H9 (cell line): ENCODE results near the gene BEND4. TPM values are rescaled to one million over a fixed set of nuclear protein-coding genes. Genes with fewer than 3 reads are reported as not detected.

Experiments used
- DNase-seq: peaks from one replicate; pipeline ENCODE4 v3.0.0-alpha.2; 2017
- H2AFZ ChIP-seq: one replicate; pipeline ENCODE4 v1.6.1; 2013; ENCODE audit warnings: mild to moderate bottlenecking, low read length, control low read depth, moderate library complexity
- H2AK5ac ChIP-seq: 2 replicates; pipeline ENCODE4 v1.6.1; 2013; ENCODE audit warnings: low read length, control low read depth, mixed read lengths; ENCODE audit not compliant: insufficient read length
- H2BK120ac ChIP-seq: one replicate; pipeline ENCODE4 v1.6.1; 2013; ENCODE audit warnings: low read depth, mild to moderate bottlenecking, low read length, control low read depth, inconsistent platforms; ENCODE audit not compliant: poor library complexity, severe bottlenecking
- H2BK12ac ChIP-seq: 2 replicates; pipeline ENCODE4 v1.6.1; 2013; ENCODE audit warnings: low read length, control low read depth, mixed read lengths, low read depth; ENCODE audit not compliant: insufficient read length
- H2BK15ac ChIP-seq: 2 replicates; pipeline ENCODE4 v1.6.1; 2013; ENCODE audit warnings: low read depth, low read length, control low read depth
- H2BK20ac ChIP-seq: one replicate; pipeline ENCODE4 v1.6.1; 2013; ENCODE audit warnings: low read depth, mild to moderate bottlenecking, low read length, control low read depth, inconsistent platforms; ENCODE audit not compliant: poor library complexity, severe bottlenecking
- H2BK5ac ChIP-seq: 2 replicates; pipeline ENCODE4 v1.6.1; 2013; ENCODE audit warnings: low read length, control low read depth, mixed read lengths; ENCODE audit not compliant: insufficient read length
- H3K14ac ChIP-seq: 2 replicates; pipeline ENCODE4 v1.6.1; 2013; ENCODE audit warnings: low read length, control low read depth; ENCODE audit not compliant: insufficient read depth
- H3K18ac ChIP-seq: 2 replicates; pipeline ENCODE4 v1.6.1; 2013; ENCODE audit warnings: low read depth, mild to moderate bottlenecking, mixed read lengths, low read length, control low read depth; ENCODE audit not compliant: insufficient read length
- H3K23ac ChIP-seq: 2 replicates; pipeline ENCODE4 v1.6.1; 2013; ENCODE audit warnings: low read length, control low read depth, mixed read lengths, low read depth; ENCODE audit not compliant: insufficient read length
- H3K23me2 ChIP-seq: 2 replicates; pipeline ENCODE4 v1.6.1; 2013; ENCODE audit warnings: low read depth, mild to moderate bottlenecking, mixed read lengths, low read length, control low read depth; ENCODE audit not compliant: insufficient read length, poor library complexity, severe bottlenecking
- H3K27ac ChIP-seq: 2 replicates; pipeline ENCODE4 v1.5.1; 2013; ENCODE audit warnings: low read length, control low read depth, mixed read lengths, low read depth; ENCODE audit not compliant: insufficient read length
- H3K27me3 ChIP-seq: 2 replicates; pipeline ENCODE4 v1.6.1; 2013; ENCODE audit warnings: low read length, control low read depth, inconsistent platforms; ENCODE audit not compliant: insufficient read depth
- H3K4ac ChIP-seq: 2 replicates; pipeline ENCODE4 v1.6.1; 2013; ENCODE audit warnings: low read depth, mild to moderate bottlenecking, control low read depth, inconsistent platforms, low read length, moderate library complexity
- H3K4me1 ChIP-seq: 2 replicates; pipeline ENCODE4 v1.6.1; 2013; ENCODE audit warnings: low read length, control low read depth, inconsistent platforms; ENCODE audit not compliant: insufficient read depth
- H3K4me2 ChIP-seq: 2 replicates; pipeline ENCODE4 v1.6.1; 2013; ENCODE audit warnings: low read length, control low read depth, mixed read lengths; ENCODE audit not compliant: insufficient read length, insufficient read depth
- H3K56ac ChIP-seq: 2 replicates; pipeline ENCODE4 v1.6.1; 2013; ENCODE audit warnings: low read depth, mild to moderate bottlenecking, mixed read lengths, low read length, control low read depth; ENCODE audit not compliant: insufficient read length
- H3K79me1 ChIP-seq: 2 replicates; pipeline ENCODE4 v1.6.1; 2013; ENCODE audit warnings: low read depth, mild to moderate bottlenecking, moderate library complexity, low read length, control low read depth, inconsistent platforms; ENCODE audit not compliant: insufficient read depth, poor library complexity, severe bottlenecking
- H3K79me2 ChIP-seq: 2 replicates; pipeline ENCODE4 v1.6.1; 2013; ENCODE audit warnings: low read length, control low read depth, inconsistent platforms; ENCODE audit not compliant: insufficient read depth
- H3K9ac ChIP-seq: 2 replicates; pipeline ENCODE4 v1.6.1; 2013; ENCODE audit warnings: low read length, control low read depth, mixed read lengths; ENCODE audit not compliant: insufficient read length; ENCODE audit errors: extremely low read depth
- H3K9me3 ChIP-seq: one replicate; pipeline ENCODE4 v1.6.1; 2013; ENCODE audit warnings: low read depth, low read length, inconsistent platforms; ENCODE audit not compliant: control insufficient read depth
- H3T11ph ChIP-seq: one replicate; pipeline ENCODE4 v1.6.1; 2013; ENCODE audit warnings: mild to moderate bottlenecking, low read length, control low read depth, inconsistent platforms
- H4K20me1 ChIP-seq: one replicate; pipeline ENCODE4 v1.6.1; 2013; ENCODE audit not compliant: control insufficient read depth, insufficient read length, insufficient read depth
- H4K5ac ChIP-seq: 2 replicates; pipeline ENCODE4 v1.6.1; 2013; ENCODE audit warnings: low read depth, mild to moderate bottlenecking, mixed read lengths, low read length, control low read depth; ENCODE audit not compliant: insufficient read length
- H4K8ac ChIP-seq: replicated peaks from 2 replicates; pipeline ENCODE4 v1.6.1; 2013; ENCODE audit warnings: low read length, control low read depth, mixed read lengths, low read depth; ENCODE audit not compliant: insufficient read length
- H4K91ac ChIP-seq: 2 replicates; pipeline ENCODE4 v1.6.1; 2013; ENCODE audit warnings: low read depth, mild to moderate bottlenecking, moderate library complexity, mixed read lengths, low read length, control low read depth; ENCODE audit not compliant: insufficient read length
- H3K27ac Mint-ChIP-seq, 3 experiments: 2 replicates in 2 of 3; 3 replicates in 1 of 3; pipeline ENCODE4 v1.8.0; 2020 to 2021; ENCODE audit warnings: mixed read lengths in 3 of 3, mild to moderate bottlenecking in 1 of 3, moderate library complexity in 1 of 3
- H3K27me3 Mint-ChIP-seq: 2 replicates; pipeline ENCODE4 v1.8.0; 2021; ENCODE audit warnings: low read depth, mild to moderate bottlenecking, moderate library complexity, mixed read lengths
- H3K36me3 Mint-ChIP-seq, 3 experiments: 2 replicates in 2 of 3; 3 replicates in 1 of 3; pipeline ENCODE4 v1.8.0; 2020 to 2021; ENCODE audit warnings: low read depth in 3 of 3, mixed read lengths in 3 of 3; ENCODE audit not compliant: insufficient read depth in 1 of 3
- H3K4me1 Mint-ChIP-seq, 2 experiments: 2 replicates each; pipeline ENCODE4 v1.8.0; 2020; ENCODE audit warnings: mixed read lengths in 2 of 2
- H3K4me3 Mint-ChIP-seq, 2 experiments: 2 replicates in 1 of 2; 3 replicates in 1 of 2; pipeline ENCODE4 v1.8.0; 2020 to 2021; ENCODE audit warnings: mild to moderate bottlenecking in 2 of 2, mixed read lengths in 2 of 2, moderate library complexity in 1 of 2
- H3K9me3 Mint-ChIP-seq, 2 experiments: 2 replicates in 1 of 2; 3 replicates in 1 of 2; pipeline ENCODE4 v1.8.0; 2020; ENCODE audit warnings: mild to moderate bottlenecking in 2 of 2, mixed read lengths in 2 of 2, moderate library complexity in 1 of 2
- WGBS: extraction: QIAGEN DNeasy Blood & Tissue Kit; methylation state at CpG from one replicate; pipeline ENCODE4 v1.1.7; 2013; ENCODE audit warnings: missing lambda C conversion rate, low lambda C conversion rate, mixed read lengths; ENCODE audit not compliant: insufficient read length; ENCODE audit errors: extremely low coverage; 5-methylcytosine and 5-hydroxymethylcytosine counted together
- total RNA-seq: library from RNA; stranded (reverse); gene quantifications from 2 replicates; pipeline ENCODE4 v1.2.1, GENCODE V29; 2021
- TF ChIP-seq, protein P1 (sequence below): fragments of 200-600 bp; sonication (generic); conservative IDR thresholded peaks from 3 replicates; pipeline ENCODE4 v1.8.0; 2021; ENCODE audit warnings: antibody characterized with exemption, mild to moderate bottlenecking

BEND4 gene
- total RNA-seq, 1 experiment from 2014 or later, result 25.1 TPM

DNA sequence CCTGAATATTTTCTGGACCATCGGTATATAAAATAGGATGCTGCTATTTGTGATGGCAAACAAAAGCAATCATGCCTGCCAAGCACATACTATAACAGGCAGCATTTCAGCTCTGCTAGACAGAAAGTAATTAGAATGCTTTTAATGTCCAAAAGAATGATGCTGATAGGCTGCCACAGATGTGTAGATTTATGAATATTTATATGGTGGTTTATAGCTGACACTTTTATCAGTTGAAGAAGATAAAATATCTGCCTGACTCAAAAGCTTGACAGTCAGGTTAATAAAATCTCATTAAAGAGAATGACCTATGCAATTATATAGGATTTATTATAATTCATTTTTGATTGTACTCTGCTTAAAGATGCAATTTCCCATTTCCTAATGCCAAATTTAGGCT, 4.0 kb downstream of the BEND4 start:
- no peak overlapping the region for H3K9ac ChIP-seq

More for the DNA sequence above, 4.0 kb downstream of the BEND4 start:
- Histone ChIP-seq H3K9me3 (no peaks in the 10 kb centered on the region), H3K4me2 (no peak overlapping the region), H3K4me1 (no peaks in the 10 kb centered on the region), H3K79me1 (no peaks in the 10 kb centered on the region), H2BK120ac (no peak overlapping the region), H3K27ac (no peak overlapping the region), H3K27me3 (peaks cover 6% of the 10 kb centered on the region; the same call in 1 of the 2 replicates), H2BK15ac (no peak overlapping the region), H3K56ac (no peak overlapping the region), H3K18ac (no peak overlapping the region), H3T11ph (no peak overlapping the region), H3K23ac (no peak overlapping the region), H4K5ac (no peak overlapping the region), H3K4ac (no peak overlapping the region), H4K8ac (no peak overlapping the region), H2AFZ (no peak overlapping the region), H3K14ac (no peak overlapping the region), H4K91ac (no peak overlapping the region), H2BK5ac (no peak overlapping the region), H3K79me2 (peaks cover 2% of the 10 kb centered on the region; the same call in 1 of the 2 replicates), H2BK20ac (no peak overlapping the region), H2BK12ac (no peak overlapping the region), H4K20me1 (peaks cover 3% of the 10 kb centered on the region), H3K23me2 (peaks cover 14% of the 10 kb centered on the region), H2AK5ac (no peak overlapping the region)
- Mint-ChIP-seq H3K9me3 (peaks cover 0 to 4% of the 10 kb centered on the region in 2 experiments; a peak in 1 of 5 replicates), H3K36me3 (peaks cover 4 to 19% (median 15%) of the 10 kb centered on the region in 3 experiments), H3K4me1 (peaks cover 26 to 28% of the 10 kb centered on the region in 2 experiments), H3K4me3 (no peak overlapping the region), H3K27me3 (peaks cover 33% of the 10 kb centered on the region), H3K27ac (no peak overlapping the region)
- DNase-seq, result no peak
- TF ChIP-seq, protein P1, sequence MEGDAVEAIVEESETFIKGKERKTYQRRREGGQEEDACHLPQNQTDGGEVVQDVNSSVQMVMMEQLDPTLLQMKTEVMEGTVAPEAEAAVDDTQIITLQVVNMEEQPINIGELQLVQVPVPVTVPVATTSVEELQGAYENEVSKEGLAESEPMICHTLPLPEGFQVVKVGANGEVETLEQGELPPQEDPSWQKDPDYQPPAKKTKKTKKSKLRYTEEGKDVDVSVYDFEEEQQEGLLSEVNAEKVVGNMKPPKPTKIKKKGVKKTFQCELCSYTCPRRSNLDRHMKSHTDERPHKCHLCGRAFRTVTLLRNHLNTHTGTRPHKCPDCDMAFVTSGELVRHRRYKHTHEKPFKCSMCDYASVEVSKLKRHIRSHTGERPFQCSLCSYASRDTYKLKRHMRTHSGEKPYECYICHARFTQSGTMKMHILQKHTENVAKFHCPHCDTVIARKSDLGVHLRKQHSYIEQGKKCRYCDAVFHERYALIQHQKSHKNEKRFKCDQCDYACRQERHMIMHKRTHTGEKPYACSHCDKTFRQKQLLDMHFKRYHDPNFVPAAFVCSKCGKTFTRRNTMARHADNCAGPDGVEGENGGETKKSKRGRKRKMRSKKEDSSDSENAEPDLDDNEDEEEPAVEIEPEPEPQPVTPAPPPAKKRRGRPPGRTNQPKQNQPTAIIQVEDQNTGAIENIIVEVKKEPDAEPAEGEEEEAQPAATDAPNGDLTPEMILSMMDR, result no peak
- WGBS, result no CpG with 5 or more reads among the region's 1 CpG
